Measurements from ENCODE around the gene PRDX1.

DNA sequence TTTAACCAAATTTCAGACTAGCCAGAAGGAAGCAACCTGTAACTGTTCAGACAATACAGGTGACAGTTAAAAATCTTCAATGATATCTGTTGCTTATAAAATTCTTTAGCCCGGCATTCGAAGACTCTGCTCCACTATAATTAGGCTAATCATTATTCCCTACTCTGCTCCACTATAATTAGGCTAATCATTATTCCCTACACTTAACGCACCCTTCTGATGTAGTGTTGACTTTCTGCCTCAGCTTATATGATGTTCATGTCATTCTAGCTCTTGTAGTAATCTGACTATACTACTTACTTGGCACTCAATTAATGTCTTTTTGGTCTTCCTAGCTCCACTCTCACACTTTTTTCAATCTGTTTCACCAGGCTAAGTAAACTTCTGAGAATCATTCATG, 44.0 kb downstream of the PRDX1 start:
- TF ChIP-seq, protein P1, sequence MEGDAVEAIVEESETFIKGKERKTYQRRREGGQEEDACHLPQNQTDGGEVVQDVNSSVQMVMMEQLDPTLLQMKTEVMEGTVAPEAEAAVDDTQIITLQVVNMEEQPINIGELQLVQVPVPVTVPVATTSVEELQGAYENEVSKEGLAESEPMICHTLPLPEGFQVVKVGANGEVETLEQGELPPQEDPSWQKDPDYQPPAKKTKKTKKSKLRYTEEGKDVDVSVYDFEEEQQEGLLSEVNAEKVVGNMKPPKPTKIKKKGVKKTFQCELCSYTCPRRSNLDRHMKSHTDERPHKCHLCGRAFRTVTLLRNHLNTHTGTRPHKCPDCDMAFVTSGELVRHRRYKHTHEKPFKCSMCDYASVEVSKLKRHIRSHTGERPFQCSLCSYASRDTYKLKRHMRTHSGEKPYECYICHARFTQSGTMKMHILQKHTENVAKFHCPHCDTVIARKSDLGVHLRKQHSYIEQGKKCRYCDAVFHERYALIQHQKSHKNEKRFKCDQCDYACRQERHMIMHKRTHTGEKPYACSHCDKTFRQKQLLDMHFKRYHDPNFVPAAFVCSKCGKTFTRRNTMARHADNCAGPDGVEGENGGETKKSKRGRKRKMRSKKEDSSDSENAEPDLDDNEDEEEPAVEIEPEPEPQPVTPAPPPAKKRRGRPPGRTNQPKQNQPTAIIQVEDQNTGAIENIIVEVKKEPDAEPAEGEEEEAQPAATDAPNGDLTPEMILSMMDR (IDR thresholded peaks at IDR 0.05; ENCODE audit: low read depth, low read length) = no peak
- TF ChIP-seq EZH2phosphoT487 (IDR thresholded peaks at IDR 0.05; ENCODE audit: low read depth) = no peak
